H9 (cell line): ENCODE data around the gene HLF. TPM values are rescaled to one million over a fixed set of nuclear protein-coding genes. Genes with fewer than 3 reads are reported as not detected.

ENCODE experiments used
- DNase-seq: peaks from one replicate; pipeline ENCODE4 v3.0.0-alpha.2; 2017
- H2AFZ ChIP-seq: one replicate; pipeline ENCODE4 v1.6.1; 2013; ENCODE audit warnings: mild to moderate bottlenecking, low read length, control low read depth, moderate library complexity
- H2AK5ac ChIP-seq: 2 replicates; pipeline ENCODE4 v1.6.1; 2013; ENCODE audit warnings: low read length, control low read depth, mixed read lengths; ENCODE audit not compliant: insufficient read length
- H2BK120ac ChIP-seq: one replicate; pipeline ENCODE4 v1.6.1; 2013; ENCODE audit warnings: low read depth, mild to moderate bottlenecking, low read length, control low read depth, inconsistent platforms; ENCODE audit not compliant: poor library complexity, severe bottlenecking
- H2BK12ac ChIP-seq: 2 replicates; pipeline ENCODE4 v1.6.1; 2013; ENCODE audit warnings: low read length, control low read depth, mixed read lengths, low read depth; ENCODE audit not compliant: insufficient read length
- H2BK15ac ChIP-seq: 2 replicates; pipeline ENCODE4 v1.6.1; 2013; ENCODE audit warnings: low read depth, low read length, control low read depth
- H2BK20ac ChIP-seq: one replicate; pipeline ENCODE4 v1.6.1; 2013; ENCODE audit warnings: low read depth, mild to moderate bottlenecking, low read length, control low read depth, inconsistent platforms; ENCODE audit not compliant: poor library complexity, severe bottlenecking
- H2BK5ac ChIP-seq: 2 replicates; pipeline ENCODE4 v1.6.1; 2013; ENCODE audit warnings: low read length, control low read depth, mixed read lengths; ENCODE audit not compliant: insufficient read length
- H3K14ac ChIP-seq: 2 replicates; pipeline ENCODE4 v1.6.1; 2013; ENCODE audit warnings: low read length, control low read depth; ENCODE audit not compliant: insufficient read depth
- H3K18ac ChIP-seq: 2 replicates; pipeline ENCODE4 v1.6.1; 2013; ENCODE audit warnings: low read depth, mild to moderate bottlenecking, mixed read lengths, low read length, control low read depth; ENCODE audit not compliant: insufficient read length
- H3K23ac ChIP-seq: 2 replicates; pipeline ENCODE4 v1.6.1; 2013; ENCODE audit warnings: low read length, control low read depth, mixed read lengths, low read depth; ENCODE audit not compliant: insufficient read length
- H3K23me2 ChIP-seq: 2 replicates; pipeline ENCODE4 v1.6.1; 2013; ENCODE audit warnings: low read depth, mild to moderate bottlenecking, mixed read lengths, low read length, control low read depth; ENCODE audit not compliant: insufficient read length, poor library complexity, severe bottlenecking
- H3K27ac ChIP-seq: 2 replicates; pipeline ENCODE4 v1.5.1; 2013; ENCODE audit warnings: low read length, control low read depth, mixed read lengths, low read depth; ENCODE audit not compliant: insufficient read length
- H3K27me3 ChIP-seq: 2 replicates; pipeline ENCODE4 v1.6.1; 2013; ENCODE audit warnings: low read length, control low read depth, inconsistent platforms; ENCODE audit not compliant: insufficient read depth
- H3K4ac ChIP-seq: 2 replicates; pipeline ENCODE4 v1.6.1; 2013; ENCODE audit warnings: low read depth, mild to moderate bottlenecking, control low read depth, inconsistent platforms, low read length, moderate library complexity
- H3K4me1 ChIP-seq: 2 replicates; pipeline ENCODE4 v1.6.1; 2013; ENCODE audit warnings: low read length, control low read depth, inconsistent platforms; ENCODE audit not compliant: insufficient read depth
- H3K4me2 ChIP-seq: 2 replicates; pipeline ENCODE4 v1.6.1; 2013; ENCODE audit warnings: low read length, control low read depth, mixed read lengths; ENCODE audit not compliant: insufficient read length, insufficient read depth
- H3K56ac ChIP-seq: 2 replicates; pipeline ENCODE4 v1.6.1; 2013; ENCODE audit warnings: low read depth, mild to moderate bottlenecking, mixed read lengths, low read length, control low read depth; ENCODE audit not compliant: insufficient read length
- H3K79me1 ChIP-seq: 2 replicates; pipeline ENCODE4 v1.6.1; 2013; ENCODE audit warnings: low read depth, mild to moderate bottlenecking, moderate library complexity, low read length, control low read depth, inconsistent platforms; ENCODE audit not compliant: insufficient read depth, poor library complexity, severe bottlenecking
- H3K79me2 ChIP-seq: 2 replicates; pipeline ENCODE4 v1.6.1; 2013; ENCODE audit warnings: low read length, control low read depth, inconsistent platforms; ENCODE audit not compliant: insufficient read depth
- H3K9ac ChIP-seq: 2 replicates; pipeline ENCODE4 v1.6.1; 2013; ENCODE audit warnings: low read length, control low read depth, mixed read lengths; ENCODE audit not compliant: insufficient read length; ENCODE audit errors: extremely low read depth
- H3K9me3 ChIP-seq: one replicate; pipeline ENCODE4 v1.6.1; 2013; ENCODE audit warnings: low read depth, low read length, inconsistent platforms; ENCODE audit not compliant: control insufficient read depth
- H3T11ph ChIP-seq: one replicate; pipeline ENCODE4 v1.6.1; 2013; ENCODE audit warnings: mild to moderate bottlenecking, low read length, control low read depth, inconsistent platforms
- H4K20me1 ChIP-seq: one replicate; pipeline ENCODE4 v1.6.1; 2013; ENCODE audit not compliant: control insufficient read depth, insufficient read length, insufficient read depth
- H4K5ac ChIP-seq: 2 replicates; pipeline ENCODE4 v1.6.1; 2013; ENCODE audit warnings: low read depth, mild to moderate bottlenecking, mixed read lengths, low read length, control low read depth; ENCODE audit not compliant: insufficient read length
- H4K8ac ChIP-seq: replicated peaks from 2 replicates; pipeline ENCODE4 v1.6.1; 2013; ENCODE audit warnings: low read length, control low read depth, mixed read lengths, low read depth; ENCODE audit not compliant: insufficient read length
- H4K91ac ChIP-seq: 2 replicates; pipeline ENCODE4 v1.6.1; 2013; ENCODE audit warnings: low read depth, mild to moderate bottlenecking, moderate library complexity, mixed read lengths, low read length, control low read depth; ENCODE audit not compliant: insufficient read length
- H3K27ac Mint-ChIP-seq, 3 experiments: 2 replicates in 2 of 3; 3 replicates in 1 of 3; pipeline ENCODE4 v1.8.0; 2020 to 2021; ENCODE audit warnings: mixed read lengths in 3 of 3, mild to moderate bottlenecking in 1 of 3, moderate library complexity in 1 of 3
- H3K27me3 Mint-ChIP-seq: 2 replicates; pipeline ENCODE4 v1.8.0; 2021; ENCODE audit warnings: low read depth, mild to moderate bottlenecking, moderate library complexity, mixed read lengths
- H3K36me3 Mint-ChIP-seq, 3 experiments: 2 replicates in 2 of 3; 3 replicates in 1 of 3; pipeline ENCODE4 v1.8.0; 2020 to 2021; ENCODE audit warnings: low read depth in 3 of 3, mixed read lengths in 3 of 3; ENCODE audit not compliant: insufficient read depth in 1 of 3
- H3K4me1 Mint-ChIP-seq, 2 experiments: 2 replicates each; pipeline ENCODE4 v1.8.0; 2020; ENCODE audit warnings: mixed read lengths in 2 of 2
- H3K4me3 Mint-ChIP-seq, 2 experiments: 2 replicates in 1 of 2; 3 replicates in 1 of 2; pipeline ENCODE4 v1.8.0; 2020 to 2021; ENCODE audit warnings: mild to moderate bottlenecking in 2 of 2, mixed read lengths in 2 of 2, moderate library complexity in 1 of 2
- H3K9me3 Mint-ChIP-seq, 2 experiments: 2 replicates in 1 of 2; 3 replicates in 1 of 2; pipeline ENCODE4 v1.8.0; 2020; ENCODE audit warnings: mild to moderate bottlenecking in 2 of 2, mixed read lengths in 2 of 2, moderate library complexity in 1 of 2
- WGBS: extraction: QIAGEN DNeasy Blood & Tissue Kit; methylation state at CpG from one replicate; pipeline ENCODE4 v1.1.7; 2013; ENCODE audit warnings: missing lambda C conversion rate, low lambda C conversion rate, mixed read lengths; ENCODE audit not compliant: insufficient read length; ENCODE audit errors: extremely low coverage; 5-methylcytosine and 5-hydroxymethylcytosine counted together
- total RNA-seq: library from RNA; stranded (reverse); gene quantifications from 2 replicates; pipeline ENCODE4 v1.2.1, GENCODE V29; 2021
- TF ChIP-seq, protein P1 (sequence below): fragments of 200-600 bp; sonication (generic); conservative IDR thresholded peaks from 3 replicates; pipeline ENCODE4 v1.8.0; 2021; ENCODE audit warnings: antibody characterized with exemption, mild to moderate bottlenecking

HLF gene
- total RNA-seq, 1 experiment from 2014 or later: 0.17 TPM

DNA sequence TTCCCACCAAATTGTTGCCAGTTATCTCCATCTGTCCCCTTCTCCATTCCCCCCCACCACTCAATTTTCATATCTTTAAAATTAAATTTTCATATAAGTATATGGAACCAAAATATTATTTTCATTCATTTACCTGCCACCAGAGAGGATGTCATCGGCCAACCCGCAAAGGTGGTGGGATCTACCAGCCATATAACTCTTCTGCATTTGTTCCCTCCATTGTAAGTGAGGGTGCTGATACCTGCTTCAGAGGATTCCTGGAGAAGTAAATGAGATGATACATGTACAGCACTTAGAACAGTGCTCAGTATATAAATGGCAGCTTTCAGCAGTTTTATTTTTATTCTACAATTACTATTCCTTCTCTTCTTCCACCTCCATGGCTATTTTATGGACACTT lies 15.0 kb downstream of the HLF start:
- Mint-ChIP-seq H3K4me3 (no peak overlapping the region), H3K9me3 (no peaks in the 10 kb centered on the region), H3K4me1 (no peaks in the 10 kb centered on the region), H3K27ac (no peak overlapping the region), H3K27me3 (no peaks in the 10 kb centered on the region), H3K36me3 (no peaks in the 10 kb centered on the region)
- H2BK12ac ChIP-seq: no peak overlapping the region
- H3K23ac ChIP-seq: no peak overlapping the region
- no peak overlapping the region for H3K4me2 ChIP-seq
- DNase-seq: no peak
- H2BK15ac ChIP-seq: no peak overlapping the region
- H3K14ac ChIP-seq: no peak overlapping the region
- H4K20me1 ChIP-seq: no peaks in the 10 kb centered on the region
- H2BK120ac ChIP-seq: no peak overlapping the region
- H4K8ac ChIP-seq: no peak overlapping the region
- H4K5ac ChIP-seq: no peak overlapping the region
- no peaks in the 10 kb centered on the region for H3K27me3 ChIP-seq
- H4K91ac ChIP-seq: no peak overlapping the region
- no CpG with 5 or more reads among the region's 2 CpGs for WGBS
- TF ChIP-seq, protein P1, sequence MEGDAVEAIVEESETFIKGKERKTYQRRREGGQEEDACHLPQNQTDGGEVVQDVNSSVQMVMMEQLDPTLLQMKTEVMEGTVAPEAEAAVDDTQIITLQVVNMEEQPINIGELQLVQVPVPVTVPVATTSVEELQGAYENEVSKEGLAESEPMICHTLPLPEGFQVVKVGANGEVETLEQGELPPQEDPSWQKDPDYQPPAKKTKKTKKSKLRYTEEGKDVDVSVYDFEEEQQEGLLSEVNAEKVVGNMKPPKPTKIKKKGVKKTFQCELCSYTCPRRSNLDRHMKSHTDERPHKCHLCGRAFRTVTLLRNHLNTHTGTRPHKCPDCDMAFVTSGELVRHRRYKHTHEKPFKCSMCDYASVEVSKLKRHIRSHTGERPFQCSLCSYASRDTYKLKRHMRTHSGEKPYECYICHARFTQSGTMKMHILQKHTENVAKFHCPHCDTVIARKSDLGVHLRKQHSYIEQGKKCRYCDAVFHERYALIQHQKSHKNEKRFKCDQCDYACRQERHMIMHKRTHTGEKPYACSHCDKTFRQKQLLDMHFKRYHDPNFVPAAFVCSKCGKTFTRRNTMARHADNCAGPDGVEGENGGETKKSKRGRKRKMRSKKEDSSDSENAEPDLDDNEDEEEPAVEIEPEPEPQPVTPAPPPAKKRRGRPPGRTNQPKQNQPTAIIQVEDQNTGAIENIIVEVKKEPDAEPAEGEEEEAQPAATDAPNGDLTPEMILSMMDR: no peak
- no peaks in the 10 kb centered on the region for H3K4me1 ChIP-seq
- H3T11ph ChIP-seq: no peak overlapping the region
- no peak overlapping the region for H2AFZ ChIP-seq
- H3K27ac ChIP-seq: no peak overlapping the region
- H3K23me2 ChIP-seq: no peaks in the 10 kb centered on the region
- H3K79me2 ChIP-seq: no peaks in the 10 kb centered on the region
- H2AK5ac ChIP-seq: no peak overlapping the region
- no peak overlapping the region for H3K4ac ChIP-seq
- H3K9me3 ChIP-seq: no peaks in the 10 kb centered on the region
- H3K56ac ChIP-seq: no peak overlapping the region
- no peaks in the 10 kb centered on the region for H3K79me1 ChIP-seq
- no peak overlapping the region for H2BK20ac ChIP-seq
- H3K9ac ChIP-seq: no peak overlapping the region
- no peak overlapping the region for H3K18ac ChIP-seq
- H2BK5ac ChIP-seq: no peak overlapping the region
